Stimulated activated CD4-positive, alpha-beta T cell treated with anti-CD3 and anti-CD28 coated beads, Interleukin-1b, Interleukin-23, amount 100 ng/mL, for 1 hour (primary cell): ENCODE measurements around the gene GUCA1A.
A peak's percentile ranks its signal among the peaks of the same experiment; 100 is the strongest.
"Not testable (repeated sequence)": the region's sequence is repeated elsewhere in the genome, so short reads cannot be mapped to it uniquely, and the experiment has no call there.

Experiments
- DNase-seq, 2 donors: peaks; one replicate each; pipeline ENCODE4 v3.0.0-alpha.2; 2020; ENCODE audit warnings: low read depth in 2 of 2

Gene GUCA1A

DNA sequence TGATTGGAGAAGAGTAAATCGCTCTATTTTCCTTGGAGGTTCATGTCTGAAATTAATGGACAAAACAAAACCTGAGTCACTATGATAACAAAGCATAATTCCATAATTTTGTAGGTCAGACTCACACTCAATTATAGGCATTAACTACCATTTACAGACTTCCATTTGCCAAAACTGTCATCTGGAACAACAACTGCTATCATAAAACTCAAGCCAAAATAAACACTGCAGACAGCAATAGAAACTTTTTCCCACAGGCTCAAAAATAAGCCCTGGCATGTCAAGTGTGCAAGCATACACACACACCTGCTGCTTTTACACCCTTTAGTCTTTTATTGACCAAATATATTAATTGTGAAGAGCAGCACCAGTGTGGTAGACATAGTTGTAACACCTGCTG is 37.4 kb downstream of the GUCA1A start:
- no peak for DNase-seq

DNA sequence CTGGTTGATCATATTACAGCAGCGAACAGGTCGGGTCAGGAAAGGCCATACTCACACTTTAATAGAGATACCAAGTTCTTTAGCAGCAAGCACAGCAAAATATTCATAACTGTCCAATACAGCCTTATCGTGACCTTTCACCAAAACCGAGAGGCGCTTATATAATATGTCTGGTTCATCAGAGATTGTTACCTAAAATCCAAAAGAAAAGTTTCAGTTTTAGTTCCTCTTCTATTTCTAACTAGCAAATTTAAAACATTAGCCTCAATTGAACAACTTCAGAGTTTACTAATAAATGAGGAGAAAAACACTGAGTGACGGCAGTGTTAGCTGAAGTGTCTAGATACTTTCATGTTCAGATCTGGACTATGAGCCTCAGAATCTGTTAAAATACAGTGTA is 38.6 kb downstream of the GUCA1A start:
- DNase-seq, result no peak

DNA sequence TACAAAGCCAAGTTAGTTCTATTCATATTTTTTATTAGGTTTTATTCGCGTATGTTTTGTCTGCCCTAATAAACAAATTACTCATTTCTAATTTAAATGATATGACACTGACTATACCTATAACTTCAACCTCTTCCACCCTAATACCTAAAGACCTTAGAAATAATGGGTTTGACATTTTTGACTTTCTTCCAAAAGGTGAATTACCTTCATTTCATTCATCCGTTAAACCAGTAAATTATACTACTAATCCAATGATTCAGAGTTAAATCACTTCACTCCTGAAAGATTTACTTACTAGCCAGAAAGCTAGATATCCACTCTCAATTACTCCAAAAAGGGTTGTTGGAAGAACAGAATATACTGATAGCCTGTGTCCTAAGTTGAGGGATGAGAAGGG is 39.3 kb downstream of the GUCA1A start:
- DNase-seq, result no peak

DNA sequence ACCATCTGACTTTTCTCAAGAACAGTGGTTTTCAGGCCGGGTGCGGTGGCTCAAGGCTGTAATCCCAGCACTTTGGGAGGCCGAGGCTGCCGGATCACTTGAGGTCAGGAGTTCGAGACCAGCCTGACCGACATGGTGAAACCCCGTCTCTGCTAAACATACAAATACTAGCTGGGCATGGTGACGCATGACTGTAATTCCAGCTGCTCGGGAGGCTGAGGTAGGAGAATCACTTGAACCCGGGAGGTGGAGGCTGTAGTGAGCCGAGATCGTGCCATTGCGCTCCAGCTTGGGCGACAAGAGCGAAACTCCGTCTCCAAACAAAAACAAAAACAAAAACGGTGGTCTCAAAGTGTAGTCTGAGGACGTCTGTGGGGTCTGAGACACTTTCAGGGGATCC is 43.3 kb downstream of the GUCA1A start:
- DNase-seq, result not testable (repeated sequence)

DNA sequence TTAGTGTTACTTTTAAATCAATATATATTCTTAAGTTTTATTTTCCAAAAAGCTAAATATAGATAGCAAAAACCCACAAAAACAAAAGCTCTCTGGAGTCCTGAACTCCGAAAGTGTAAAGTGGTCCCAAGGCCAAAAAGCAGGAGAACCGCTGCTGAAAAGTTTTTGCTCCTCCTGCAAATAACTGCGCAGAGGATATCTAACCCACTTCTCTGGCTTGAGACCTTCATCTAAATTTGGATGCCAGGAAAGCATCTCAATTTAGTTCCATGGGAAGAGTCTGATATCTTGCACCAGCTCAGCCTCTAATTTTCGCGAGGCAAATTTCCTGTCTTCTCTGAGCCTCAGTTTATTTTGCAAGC is 44.0 kb downstream of the GUCA1A start:
- no peak for DNase-seq

DNA sequence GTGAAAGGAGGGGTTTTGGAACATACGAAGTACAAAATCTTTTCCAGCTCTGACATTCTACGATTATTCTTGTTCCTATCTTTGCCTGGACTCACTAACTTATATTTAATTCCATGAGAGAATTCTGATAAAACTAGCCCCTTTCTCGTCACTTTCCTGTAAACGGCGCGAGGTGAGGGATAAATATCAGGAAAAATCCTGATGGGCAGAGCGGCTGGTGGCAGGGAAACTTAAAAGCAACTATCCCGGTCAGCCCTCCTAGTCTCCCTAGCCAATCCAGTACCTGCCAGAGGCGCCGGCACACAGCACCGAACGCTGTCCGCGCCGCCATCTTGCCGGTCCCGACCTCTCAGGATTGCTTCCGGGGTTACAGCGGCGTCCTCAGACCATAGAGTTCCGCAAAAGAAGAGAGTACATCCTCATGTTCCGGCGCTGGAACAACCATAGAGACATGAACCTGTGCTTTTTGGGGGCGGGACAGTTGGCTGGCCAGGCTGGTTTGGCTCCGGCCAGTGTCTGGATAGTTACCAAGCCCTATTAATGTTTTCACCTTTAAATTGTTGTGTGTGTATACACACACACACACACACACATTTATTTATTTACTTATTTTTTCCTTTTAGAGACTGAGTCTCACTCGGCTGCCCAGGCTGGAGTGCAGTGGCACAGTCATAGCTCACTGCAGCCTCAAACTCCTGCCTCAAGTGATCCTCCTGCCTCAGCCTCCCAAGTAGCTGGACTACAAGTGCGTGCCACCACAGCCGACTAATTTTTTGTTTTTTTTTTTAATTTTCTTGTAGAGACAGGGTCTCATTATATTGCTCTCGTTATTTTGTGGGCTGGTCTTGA is 44.6 kb downstream of the GUCA1A start, which contains the start of gene MRPS10:
MRPS10 (minus strand) TSS at position 343 of the 849 bp plus-strand sequence; CDS start at position 331, 12 bp downstream.
- DNase-seq, result peak; percentile 70 to 74

DNA sequence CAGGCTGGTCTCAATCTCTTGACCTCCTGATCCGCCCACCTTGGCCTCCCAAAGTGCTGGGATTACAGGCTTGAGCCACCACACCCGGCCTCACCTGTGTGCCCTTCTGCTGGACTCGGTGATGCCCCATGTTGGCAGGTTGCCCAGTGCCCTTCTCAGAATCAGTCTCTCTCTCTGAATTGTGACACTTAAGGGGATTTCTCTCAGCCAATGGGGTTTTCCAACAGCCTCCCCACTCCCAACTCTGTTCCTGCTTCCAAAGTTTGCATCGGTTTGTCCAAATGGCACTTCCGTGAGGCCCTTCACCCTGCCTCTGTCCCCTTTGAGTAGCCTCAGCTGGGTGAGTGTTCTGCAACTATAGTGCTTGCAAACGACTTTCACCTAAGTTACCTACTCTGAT is 47.6 kb downstream of the GUCA1A start:
- DNase-seq, result no peak

DNA sequence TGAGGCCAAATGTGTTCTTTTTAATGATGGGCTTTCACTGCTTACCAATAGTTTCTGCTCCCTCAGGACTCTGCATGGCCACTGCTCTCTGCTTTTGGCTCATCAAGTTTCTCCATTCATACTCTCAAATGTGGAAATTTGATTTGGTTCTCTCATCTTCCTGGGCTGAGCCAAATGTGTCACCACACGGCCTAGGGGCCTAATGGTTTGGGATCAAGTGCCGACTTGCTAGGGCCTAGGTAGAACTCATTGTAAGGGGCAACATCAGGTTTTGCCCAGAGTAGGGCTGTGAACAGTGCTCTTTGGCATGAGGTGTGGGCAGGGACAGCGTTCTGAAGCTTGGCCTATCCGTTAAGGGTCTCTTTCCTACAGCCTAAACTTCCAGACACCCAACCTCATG is 48.4 kb downstream of the GUCA1A start:
- no peak for DNase-seq

DNA sequence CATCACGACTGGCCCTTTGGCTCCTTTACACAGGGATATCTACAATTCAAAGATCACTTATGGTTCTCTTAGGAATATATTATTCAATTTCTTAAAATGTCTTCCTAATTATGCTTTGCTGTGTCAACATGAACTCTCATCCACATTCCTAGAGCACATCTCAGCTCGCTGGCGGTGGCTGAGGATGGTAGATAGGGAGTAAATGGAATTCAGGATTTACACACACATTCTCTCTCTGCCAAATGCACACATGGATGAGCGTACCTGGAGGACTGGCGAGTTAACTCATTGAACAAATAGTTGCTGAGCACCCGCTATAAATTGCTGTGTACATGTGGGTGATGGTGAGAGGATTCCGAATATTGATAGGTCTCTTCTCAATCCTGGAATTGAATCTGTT is 49.3 kb downstream of the GUCA1A start:
- no peak for DNase-seq

DNA sequence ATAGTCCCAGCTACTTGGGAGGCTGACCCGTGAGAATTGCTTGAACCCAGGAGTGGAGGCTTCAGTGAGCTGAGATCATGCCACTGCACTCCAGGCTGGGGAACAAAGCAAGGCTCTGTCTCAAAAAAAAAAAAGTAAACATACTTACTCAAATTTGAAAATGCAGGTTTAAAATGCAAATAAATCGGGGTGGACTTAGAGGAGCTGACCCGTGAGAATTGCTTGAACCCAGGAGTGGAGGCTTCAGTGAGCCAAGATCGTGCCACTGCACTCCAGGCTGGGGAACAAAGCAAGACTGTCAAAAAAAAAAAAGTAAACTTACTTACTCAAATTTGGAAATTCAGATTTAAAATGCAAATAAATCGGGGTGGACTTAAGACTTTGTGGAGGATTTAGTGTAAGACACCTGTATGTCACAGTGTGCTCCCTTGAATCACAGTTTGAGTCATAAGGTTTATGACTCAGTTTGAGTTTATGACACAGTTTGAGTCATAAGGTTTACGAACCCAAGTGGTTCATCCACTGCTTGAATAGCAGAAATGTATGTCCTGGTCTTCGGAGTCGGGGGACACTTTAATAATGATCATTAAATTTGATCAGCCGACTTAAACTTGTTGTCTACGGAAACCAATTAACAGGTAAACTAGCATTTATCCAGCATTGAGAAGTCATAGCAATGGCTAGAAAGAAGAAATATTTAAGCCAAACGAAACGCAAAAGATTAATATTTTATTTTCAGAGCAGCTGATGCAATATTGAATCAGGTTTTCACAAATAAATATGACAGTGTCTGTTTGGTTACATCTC is 51.3 kb downstream of the GUCA1A start:
- DNase-seq, result no peak

DNA sequence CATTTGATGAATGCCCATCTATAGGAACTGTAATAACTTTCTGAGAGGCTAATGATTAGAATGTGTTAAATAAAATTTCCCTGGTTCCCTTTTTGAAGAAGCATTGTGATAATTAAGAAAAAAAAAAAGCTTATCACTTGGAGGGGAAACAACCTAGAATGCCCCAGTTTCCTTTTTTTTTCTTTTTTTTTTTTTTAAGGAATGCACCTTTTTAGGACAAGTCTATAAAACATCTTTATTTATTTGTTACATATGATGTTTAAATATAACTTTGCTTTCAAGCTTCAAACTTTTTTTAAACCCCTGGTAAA is 51.8 kb downstream of the GUCA1A start:
- no peak for DNase-seq

DNA sequence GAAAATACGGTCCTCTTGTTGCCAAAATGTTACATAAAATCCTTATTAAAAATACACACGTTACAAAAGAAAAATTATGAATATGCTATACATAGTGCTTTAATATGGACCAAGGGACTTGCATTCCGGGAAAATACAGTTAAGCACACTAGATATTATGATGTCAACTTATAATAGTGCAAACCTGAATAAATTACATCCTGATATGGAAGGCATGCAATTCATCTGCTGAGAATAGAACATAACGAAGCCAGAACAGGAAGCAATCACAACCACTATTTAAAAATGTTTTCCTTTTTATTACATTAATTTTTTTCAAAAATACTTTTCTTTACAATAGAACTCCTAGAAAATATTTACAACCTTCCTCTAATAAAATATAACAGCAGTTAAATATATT is 52.3 kb downstream of the GUCA1A start:
- no peak for DNase-seq

DNA sequence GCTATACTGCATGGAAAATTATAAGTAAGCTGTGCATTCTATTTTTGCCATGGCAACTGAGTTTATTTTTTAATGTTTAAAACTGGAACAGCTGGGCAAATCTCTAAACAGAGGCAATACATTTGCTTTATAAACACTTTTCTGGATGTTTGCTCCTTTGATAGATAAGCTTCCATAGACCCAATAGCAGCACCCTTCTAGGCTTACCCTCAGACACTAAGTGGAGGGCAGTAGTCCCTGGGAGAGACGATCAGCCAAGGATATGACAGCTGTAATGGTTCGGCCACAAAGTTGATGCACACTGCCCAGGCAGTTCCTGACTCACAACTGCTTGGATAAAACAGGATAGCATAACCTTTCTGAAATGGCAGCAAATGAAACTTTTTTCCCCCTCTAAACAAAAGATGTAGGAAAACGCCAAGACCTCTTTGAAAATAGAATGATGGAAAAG is 53.0 kb downstream of the GUCA1A start:
- DNase-seq, result no peak

DNA sequence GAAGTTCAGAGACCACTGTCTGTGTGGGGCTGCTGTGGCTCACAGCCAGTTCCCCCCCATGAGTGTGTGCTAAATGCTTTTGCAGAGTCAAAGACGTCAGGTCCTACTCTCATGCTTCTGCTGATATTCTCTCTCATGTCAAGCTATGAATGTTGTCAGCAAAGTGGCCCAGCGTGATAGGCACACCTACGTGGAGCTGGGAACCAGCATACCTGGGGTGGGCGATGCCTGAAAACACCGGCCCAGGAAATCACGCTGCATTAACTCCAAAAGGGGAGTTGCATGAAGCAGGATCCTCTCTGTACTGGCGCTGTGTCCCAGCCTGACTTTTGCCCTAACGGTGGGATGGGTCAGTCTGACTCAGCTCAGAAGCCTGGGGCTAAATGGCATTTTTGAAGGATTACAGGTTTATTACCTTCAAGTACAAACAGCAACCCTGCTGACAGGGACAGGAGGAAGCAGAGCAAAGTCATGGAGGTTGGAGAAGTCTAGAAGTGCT is 53.5 kb downstream of the GUCA1A start:
- no peak for DNase-seq

DNA sequence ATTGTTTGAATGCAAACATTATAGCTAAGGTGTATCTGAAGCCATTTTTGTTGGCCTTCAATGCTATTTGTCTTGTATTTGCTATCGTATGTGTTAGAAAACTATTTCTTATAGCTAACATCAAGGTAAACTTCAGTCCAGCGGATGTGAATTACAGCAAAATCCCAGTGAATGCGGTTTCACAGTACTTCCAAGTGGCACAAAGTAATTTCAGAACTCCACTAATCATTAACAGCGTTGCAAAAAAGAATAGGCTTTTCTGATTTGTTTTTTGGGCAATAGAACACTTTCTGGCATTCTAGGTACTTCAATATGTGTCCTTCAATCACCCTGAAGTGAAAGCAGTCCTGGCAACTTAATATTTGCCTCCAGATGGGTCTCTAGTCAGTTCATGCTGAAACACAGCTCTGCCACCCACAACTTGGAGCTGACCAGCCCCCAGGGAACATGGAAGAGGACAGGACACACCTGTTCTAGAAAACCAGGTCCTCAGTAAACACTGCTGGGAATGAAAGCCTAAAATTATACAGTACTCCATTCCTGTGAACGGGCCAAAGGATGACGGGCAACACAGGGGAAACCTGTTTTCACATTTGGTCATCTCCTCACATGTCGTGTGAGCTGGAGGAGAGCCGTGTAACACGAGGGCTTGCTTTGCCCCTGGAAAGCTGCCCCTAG is 54.1 kb downstream of the GUCA1A start:
- no peak for DNase-seq

DNA sequence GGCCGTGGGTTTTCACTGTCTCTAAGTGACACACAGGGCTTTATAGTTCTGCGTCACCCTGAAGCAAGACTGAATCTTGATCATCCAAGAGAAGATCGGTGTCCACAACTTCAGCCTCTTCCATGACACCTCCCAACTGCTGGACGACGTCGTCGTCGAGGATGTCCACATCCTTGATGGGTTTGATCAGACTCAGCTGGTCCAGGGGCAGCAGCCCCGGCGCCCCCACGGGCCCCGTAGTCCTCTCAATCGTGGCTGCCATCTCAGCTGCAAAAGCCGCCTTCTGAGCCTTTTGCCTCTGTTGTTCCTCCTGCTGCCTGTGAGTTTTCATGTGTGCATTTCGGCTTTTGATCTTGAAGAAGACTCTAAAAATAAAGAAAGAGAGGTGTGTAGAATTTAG is 55.1 kb downstream of the GUCA1A start:
- DNase-seq, result no peak
